CD1c-positive myeloid dendritic cell (primary cell): ENCODE results near the gene RGL1.

ENCODE experiments used
- DNase-seq: peaks from one replicate; pipeline ENCODE4 v3.0.0-alpha.2; 2016; ENCODE audit errors: extremely low spot score

The RGL1 gene

DNA sequence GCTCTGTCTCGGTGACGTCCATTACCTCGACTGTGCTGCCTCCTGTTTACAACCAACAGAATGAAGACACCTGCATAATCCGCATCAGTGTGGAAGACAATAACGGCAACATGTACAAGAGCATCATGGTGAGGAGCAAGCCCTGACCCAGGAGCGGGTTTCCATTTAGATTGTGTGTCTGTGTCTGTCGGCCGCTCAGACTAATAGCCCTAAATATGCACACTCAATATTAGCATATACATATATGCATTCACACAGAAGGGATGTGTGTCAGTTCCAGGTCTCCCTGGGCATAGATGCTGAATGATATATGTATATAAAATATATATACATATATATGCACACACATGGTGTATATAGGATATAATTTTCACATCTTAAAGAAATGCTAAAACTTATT is 111.7 kb downstream of the RGL1 start:
- DNase-seq, result no peak

DNA sequence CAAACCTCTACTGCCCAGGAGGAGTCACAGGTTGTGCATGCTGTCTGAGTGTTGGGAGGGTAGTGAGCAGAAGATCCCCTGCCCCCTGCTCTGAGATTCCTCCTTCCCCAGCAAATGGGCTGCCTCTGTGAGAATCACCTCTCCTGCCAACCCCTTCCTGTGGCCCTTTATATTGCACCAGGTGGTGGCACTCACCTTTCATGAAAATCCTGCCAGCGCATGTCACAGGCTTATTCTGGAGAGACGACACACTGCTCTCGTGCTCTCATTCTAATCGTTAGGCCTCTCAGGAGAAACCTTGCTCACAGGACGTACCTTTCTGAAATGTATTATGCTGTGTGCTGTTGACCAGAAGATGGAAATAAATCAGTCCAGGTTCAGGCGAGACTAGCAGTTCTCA is 113.7 kb downstream of the RGL1 start:
- DNase-seq, result no peak

DNA sequence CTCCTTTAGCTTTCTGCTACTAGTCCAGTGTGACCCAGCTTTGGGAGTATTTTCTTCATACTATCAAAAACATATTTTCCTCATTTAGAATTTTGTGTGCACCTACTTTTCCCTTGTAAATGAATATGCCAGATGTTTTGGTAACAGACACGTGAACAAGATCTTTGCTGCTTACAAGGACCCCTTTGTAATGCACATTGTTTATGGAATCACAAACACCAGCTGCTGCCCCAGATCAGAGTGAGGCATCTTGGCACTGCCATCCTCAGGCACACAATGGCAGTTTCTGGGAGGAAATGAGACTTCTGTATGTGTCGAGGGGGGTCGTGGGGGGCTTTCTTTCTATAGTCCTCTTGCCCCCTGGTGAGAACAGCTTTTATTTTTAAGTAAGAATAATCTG is 115.7 kb downstream of the RGL1 start:
- DNase-seq, result no peak

DNA sequence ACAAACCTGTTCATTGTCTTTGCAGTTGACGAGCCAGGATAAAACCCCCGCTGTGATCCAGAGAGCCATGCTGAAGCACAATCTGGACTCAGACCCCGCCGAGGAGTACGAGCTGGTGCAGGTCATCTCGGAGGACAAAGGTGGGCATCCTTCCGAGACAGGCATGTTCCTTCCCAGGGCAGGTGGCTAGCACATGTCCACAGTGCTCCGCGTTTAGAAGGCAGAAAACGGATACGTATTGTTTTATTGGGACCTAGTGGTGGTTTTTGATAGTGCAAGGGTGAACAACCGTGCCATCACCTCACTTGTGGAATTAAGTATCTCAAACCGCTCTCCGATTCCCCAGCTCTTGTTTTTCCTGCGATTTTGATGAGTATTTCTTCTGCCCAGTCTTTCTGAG is 117.3 kb downstream of the RGL1 start:
- DNase-seq, result no peak

DNA sequence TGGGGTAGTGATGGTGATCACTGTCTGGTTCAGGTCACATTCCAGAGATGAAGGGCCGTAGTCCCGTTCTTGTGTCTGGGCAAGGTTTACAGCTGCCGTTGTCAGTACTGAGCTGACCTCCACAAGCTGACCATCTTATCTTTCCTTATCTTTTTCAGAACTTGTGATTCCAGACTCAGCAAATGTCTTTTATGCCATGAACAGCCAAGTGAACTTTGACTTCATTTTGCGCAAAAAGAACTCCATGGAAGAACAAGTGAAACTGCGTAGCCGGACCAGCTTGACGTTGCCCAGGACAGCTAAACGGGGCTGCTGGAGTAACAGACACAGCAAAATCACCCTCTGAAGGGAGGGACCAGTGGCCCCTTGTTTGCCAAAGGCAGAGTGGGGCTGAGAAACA is 121.0 kb downstream of the RGL1 start:
- no peak for DNase-seq

DNA sequence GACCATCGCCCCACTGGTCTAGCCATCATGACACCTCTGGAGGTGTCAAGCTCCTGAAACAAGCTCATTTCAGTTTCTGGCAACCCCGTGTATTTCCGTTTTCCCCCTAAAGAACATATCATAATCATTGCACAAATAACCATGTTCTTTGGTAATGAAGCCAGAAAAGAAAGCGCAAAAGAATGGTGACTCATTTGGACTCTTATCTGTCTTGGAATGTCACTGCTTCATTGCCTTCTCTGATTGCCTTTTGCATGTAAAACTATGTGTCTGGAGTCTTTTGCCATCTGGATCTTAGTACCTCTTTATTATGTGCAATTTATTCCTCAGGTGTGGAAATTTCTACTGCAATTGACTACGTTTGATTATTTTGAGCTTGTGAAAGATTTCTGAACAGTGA is 122.1 kb downstream of the RGL1 start:
- no peak for DNase-seq

DNA sequence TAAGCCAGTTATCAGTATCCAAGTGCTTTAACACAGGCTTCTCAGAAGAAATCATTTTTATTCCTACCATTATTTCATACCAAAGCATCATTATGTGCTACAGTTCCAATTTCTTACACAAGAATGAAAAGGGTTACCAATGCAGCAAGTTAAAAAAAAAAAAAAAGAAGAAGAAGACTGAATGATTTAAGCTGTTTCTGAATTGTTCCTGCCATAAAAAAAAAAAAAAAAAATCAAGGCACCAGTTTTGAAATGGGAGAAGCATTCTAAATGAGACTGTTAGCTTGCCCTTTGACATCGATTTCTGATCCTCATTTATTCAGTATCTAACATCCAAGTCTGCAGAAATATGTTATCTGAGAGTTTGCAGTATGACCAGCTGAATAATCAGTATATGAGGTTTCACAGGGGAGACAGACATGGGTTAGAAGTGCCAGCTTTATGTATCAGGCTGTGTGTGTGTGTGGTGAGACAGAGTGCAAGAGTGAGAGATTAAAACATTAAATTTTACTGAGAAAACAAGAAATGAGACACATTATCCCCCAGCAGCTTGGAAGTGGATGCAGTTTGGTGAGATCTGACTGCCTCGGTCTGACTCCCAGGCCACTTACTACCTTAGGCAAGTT is 126.8 kb downstream of the RGL1 start:
- no peak for DNase-seq

DNA sequence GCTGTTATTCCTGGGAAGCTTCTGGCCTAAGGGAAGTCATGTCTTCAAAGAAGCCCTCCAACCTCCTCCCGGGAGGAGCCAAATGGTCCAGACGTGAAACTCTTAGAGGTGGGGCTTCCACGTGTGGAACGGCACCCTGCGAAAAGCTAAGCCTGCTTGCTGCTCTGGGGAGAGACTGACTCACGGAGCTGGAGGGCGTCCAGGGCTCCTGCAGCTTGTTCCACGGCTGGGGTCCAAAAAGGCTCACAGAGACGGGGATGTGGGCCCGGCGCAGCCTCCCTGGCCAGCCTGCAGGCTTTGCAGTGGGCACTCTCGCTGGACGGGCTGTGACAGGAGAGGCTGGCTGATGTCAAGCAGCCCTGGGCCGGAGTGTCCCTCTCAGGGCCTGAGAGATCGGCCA is 127.5 kb downstream of the RGL1 start:
- no peak for DNase-seq

DNA sequence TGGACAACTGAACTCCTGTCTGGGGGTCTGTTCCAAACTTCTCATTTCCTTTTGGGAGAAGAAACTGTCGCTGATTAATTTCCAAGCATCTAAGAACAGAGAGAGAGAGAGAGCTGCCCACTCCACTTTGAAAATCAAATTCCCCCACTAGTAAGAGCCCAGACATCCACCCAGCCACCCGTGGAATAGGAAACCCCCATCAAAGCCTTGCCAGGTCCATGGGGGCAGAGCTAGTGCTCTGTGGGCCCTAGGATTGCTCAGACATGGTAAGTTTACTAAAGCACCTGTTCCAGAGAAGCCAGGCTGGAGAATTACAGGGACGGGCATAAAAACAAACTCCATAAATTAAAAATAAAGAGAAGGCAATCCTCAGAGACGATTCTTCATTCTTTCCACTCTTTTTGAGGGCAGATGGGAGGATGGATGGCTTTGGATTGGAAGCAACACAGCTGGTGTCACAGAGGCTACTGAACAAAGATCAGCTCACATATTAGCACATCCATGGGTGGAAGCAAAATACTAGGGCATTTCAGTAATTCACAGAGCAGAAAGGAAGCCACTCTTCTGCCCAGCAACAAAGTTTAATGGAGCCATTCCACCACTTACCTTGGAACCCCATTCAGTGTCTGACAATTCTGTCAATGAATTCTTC is 128.7 kb downstream of the RGL1 start:
- DNase-seq, result no peak

DNA sequence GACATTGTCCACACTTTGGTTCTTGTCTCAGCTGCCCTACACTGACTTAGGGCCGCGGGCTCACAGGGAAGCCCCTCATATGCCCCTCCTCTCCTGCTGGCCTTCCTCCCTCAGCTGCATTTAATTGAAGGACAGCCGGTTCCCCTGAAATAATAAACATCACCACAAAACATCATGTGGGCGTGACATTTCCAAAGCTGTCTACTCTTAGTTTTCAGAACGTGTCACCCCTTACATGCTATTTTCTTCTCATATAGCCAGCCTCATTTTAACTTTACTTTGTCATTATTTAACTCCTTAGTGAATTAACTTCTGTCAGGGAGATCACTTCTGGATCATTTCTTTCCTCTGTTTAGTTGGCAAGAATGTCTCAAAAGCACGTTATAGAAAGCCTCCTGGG is 129.4 kb downstream of the RGL1 start:
- no peak for DNase-seq

DNA sequence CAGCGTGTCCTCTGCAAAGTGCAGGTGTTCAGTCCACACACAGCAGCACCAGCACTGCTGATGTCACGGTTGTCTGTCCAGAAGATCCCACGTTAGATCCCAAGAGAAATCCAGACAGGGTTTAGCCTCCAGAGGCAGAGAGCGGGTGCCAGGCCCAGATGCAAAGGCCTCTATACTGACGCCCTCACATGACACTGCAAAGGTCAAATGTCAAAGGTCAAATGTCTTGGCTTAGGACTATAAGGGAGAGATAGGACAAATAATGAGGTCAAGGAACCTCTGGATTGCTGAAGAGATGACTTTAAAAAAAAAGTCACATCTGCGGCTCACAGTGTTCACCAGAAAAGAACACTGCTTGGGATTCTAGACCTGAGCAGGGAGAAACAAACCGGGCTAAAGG is 131.1 kb downstream of the RGL1 start:
- no peak for DNase-seq

DNA sequence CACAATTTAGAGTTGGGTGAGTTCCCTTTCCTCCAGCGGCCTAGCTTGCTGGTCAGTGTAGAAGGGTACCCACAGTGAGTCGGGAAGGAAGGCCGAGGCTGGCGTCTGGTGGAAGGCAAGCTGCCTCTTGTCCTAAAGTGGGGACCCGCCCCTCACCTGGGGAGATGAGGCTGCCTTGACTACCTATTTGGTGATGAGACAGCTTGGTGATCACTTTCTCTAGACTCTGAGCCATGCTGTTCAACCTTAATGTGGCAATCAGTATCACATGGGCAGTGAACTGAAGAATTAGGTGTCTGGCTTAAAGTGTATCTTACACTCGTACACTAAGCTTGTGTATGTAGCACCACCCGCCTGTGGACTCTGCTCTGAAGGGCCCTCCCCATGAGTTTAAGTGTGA is 131.9 kb downstream of the RGL1 start:
- DNase-seq, result no peak

DNA sequence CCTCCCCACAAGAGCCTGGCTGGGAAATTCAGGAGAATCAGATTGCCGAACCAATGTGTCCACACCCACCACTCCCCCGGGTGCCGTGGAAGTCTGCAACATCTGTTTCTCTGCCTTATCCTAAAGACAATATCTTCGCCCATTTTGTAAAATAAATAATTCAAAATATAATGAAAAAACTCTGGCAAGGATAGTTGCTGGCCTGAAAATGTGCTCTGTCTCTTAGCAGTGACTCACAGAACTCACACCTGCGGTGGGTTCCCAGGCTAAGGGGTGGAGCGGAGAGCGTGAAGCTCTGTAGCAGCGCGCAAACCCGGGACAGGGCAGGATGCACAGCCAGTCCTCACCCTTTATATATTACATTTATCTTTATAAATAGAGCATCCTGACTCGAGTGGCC is 132.7 kb downstream of the RGL1 start:
- DNase-seq, result no peak

DNA sequence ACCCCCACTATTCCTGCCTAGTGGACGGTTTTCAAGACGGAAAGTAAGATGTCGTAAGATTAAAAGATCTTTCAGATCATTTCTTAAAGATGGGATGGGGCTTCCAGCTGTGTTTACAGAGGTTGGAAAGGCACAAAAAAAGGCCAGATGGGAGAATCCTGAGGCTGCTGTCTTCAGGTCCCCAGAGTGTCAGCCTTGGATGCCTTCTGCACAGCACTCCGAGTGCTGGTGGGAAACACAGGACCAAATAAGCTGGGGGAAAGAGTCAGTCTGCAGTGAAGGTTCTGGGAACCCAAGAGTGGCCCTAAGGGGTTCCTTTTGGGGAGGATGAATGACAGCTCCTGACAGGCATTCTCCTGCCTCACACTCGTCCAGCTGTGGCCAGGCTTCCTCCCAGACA is 136.1 kb downstream of the RGL1 start:
- no peak for DNase-seq

DNA sequence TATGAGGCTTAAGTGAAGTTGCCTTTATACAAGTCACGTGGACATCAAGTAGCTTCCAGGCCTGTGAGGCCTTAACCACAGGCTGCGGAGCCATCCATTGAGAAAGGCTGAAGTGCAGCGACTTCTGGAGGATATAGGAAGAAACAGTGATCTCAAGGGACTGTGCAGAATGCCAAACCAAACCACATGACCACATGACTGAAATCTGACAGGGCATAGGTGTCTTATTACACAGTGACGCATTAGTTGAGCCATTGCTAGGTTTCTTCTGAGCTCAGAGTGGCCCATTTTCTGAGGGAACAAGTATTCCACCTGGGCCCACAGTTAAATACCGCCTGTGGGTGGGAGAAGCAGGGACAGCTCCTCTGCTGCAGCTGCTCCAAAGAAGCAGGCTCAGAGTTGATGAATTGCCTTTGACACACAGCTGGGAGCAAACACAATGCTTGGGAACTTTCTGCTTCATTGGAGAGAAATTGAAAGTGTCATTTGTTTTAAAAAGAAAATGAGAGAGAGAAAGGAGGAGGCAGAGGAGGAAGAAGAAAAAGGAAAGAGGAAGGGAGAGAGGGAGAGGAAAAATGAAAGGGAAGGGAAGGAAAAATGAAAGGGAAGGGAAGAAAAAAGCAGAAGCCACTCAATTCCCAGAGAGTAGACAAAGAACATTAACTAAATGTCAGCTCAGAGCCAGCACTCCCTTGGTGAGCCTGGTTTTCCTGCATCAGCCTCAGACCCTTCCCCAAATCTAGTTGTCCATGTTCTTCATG is 138.2 kb downstream of the RGL1 start:
- peak; percentile 25 for DNase-seq

DNA sequence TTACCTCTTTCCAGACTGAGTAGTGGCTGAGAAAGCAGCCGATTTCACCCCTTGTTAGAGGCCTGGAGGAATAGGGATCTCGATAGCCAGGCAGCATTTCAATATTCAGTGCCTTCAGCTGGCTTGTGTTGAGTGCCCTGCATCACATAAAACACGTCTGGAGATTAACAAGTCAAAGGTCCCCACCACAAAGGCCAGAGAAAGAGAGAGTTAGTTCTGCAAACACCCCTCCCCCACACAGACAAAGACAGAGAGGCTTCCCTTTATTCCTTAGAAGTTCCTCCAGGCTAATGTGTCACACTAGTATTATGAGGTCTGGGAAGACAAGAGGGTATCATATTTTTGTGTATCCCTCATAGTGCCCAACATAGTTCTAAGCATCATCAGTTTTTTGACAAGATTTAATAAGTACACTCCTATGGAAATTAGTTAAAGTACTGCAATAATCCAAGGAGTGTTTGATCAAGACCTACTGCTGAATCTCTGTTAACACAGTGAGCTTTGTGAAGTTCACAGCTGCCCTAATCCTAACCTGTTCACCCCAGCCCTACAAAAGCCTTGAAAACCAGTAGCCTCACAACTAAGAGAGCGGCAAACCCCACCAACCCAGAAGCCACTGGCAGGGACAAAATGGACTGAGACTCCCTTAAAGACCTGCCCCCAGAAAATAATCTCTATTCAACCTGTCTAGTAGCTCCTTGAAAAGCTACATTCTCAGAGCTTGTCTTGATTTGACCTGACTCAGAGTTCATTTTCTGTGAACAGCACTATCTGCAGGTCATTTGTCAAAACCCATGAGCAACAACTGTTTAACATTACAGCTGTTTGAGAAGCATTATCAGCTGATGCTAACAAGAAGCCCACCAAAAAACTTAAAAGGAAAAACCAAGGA is 140.8 kb downstream of the RGL1 start:
- peak; percentile 51 for DNase-seq

DNA sequence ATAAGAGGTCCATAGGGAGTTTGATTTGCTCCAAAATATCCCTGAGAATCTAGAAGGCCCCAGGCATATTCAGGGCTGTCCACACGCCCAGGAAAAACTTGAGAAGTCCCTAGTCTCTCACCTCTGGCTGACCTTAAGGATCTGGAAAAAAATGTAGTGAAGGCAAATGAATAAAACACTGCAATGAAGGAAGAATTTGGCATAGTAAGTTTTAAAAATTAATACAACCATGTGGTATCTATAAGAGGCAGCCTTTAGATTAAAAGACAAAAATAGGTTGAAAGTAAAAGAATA is 141.3 kb downstream of the RGL1 start:
- no peak for DNase-seq

DNA sequence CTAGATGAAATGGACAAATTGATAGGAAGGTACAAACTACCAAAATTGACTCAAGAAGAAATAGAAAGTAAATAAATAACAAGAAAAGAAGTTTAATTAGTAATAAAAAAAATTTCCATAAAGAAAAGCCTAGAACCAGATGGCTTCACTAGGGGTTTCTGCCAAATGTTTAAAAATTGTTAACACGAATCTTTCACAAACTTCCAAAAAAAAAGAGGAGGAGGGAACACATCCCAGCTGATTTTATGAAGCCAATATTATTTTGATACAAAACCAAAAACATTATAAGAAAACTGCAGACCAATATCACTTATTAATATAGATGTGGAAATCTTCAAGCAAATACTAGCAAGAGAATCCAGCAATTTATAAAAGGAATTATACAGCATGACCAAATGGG is 143.1 kb downstream of the RGL1 start:
- no peak for DNase-seq

DNA sequence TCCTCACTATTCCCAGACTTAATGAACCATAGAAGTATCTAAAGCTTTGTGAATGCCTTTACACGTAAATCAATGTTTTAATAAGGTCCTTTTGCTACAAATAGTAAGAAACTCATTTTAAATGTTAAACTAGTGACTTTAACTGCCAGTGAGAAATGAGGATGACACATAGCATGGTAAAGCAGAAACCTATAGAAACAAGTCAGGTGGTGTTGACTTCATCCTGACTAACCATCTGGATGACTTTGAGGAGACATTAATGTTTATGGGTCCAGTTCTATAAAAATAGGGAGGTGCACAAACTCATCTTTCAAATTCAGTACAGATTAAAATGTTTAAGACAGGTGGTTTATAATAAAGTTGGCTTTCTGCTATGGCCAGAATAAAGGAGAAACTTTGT is 147.2 kb downstream of the RGL1 start:
- DNase-seq, result no peak

DNA sequence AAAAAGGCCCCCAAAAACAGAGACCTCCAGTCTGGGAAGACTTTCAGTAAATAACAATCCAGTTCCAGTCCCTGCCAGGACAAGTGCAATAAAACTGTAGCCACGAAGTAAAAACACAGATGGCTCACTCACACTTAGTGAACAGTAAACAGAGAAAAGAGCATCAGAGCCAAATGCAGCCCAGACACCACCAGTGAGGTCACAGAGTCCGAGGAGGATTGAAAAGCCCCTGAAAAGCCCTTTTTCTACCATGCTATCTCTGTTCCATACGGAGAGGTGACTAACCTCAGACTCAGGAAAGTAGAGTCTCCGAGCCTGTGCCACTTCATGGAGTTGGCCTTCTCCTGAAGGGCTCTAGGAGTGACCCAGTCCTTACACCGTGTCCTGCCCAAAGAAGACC is 148.1 kb downstream of the RGL1 start:
- no peak for DNase-seq

DNA sequence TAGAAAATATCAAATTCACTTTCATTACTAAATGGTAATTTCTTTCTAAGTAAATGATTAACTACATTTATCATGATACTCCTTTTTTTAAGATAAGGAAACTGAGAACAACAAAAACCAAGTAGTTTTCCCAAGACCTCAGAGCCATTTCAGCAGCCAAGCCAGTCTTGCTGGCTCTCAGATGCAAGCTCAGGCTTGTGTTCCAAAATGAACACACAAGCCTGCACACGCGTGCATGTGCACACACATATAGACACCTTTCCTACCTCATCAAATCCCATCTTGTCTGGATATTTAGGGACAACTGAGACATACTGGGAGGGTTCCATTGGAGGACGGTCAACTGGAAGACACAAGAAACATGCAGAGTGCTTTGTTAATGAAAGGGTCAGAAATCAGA is 149.6 kb downstream of the RGL1 start:
- no peak for DNase-seq

DNA sequence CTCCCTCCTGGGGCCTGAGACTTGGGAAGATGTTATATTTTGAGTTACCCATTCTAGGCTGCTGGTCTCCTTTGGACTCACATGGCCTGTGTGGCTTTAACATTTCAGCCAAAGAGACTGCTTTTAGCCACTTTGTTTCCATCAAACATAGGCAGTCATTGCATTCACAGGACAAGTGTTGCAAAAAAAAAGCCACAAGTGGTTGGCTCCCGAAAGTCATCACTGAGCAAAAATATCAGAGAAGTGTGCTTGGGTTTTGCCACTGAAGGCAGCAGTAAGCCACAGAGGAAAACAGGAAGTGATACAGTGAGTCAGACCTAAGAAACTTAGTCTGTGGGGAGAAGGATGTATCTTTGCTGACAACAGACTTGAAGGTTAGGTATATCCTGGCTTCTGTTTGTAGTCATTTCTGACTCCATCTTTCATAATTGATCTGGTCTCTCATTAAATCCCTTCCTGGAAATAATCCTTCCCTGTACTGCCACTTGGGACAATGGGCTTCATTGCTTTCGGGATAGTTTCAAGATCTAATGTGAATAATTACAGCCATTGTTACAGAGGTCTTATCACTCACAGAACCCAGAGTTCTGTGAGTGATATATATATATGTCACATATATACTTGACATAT is 151.8 kb downstream of the RGL1 start:
- peak; percentile 91 for DNase-seq
